Thoracic aorta endothelial cell (primary cell): Measurements from ENCODE around the gene DNAJB5. TPM values are rescaled to one million over a fixed set of nuclear protein-coding genes. Genes with fewer than 3 reads are reported as not detected.

ENCODE experiments used
- total RNA-seq: library from RNA; depleted of rRNA; stranded (reverse); fragments of >200 nt; gene quantifications from 2 replicates; pipeline ENCODE4 v1.2.3, GENCODE V29; 2012

The DNAJB5 gene
- 4.7 and 6.5 TPM in 2 replicates for total RNA-seq

DNA sequence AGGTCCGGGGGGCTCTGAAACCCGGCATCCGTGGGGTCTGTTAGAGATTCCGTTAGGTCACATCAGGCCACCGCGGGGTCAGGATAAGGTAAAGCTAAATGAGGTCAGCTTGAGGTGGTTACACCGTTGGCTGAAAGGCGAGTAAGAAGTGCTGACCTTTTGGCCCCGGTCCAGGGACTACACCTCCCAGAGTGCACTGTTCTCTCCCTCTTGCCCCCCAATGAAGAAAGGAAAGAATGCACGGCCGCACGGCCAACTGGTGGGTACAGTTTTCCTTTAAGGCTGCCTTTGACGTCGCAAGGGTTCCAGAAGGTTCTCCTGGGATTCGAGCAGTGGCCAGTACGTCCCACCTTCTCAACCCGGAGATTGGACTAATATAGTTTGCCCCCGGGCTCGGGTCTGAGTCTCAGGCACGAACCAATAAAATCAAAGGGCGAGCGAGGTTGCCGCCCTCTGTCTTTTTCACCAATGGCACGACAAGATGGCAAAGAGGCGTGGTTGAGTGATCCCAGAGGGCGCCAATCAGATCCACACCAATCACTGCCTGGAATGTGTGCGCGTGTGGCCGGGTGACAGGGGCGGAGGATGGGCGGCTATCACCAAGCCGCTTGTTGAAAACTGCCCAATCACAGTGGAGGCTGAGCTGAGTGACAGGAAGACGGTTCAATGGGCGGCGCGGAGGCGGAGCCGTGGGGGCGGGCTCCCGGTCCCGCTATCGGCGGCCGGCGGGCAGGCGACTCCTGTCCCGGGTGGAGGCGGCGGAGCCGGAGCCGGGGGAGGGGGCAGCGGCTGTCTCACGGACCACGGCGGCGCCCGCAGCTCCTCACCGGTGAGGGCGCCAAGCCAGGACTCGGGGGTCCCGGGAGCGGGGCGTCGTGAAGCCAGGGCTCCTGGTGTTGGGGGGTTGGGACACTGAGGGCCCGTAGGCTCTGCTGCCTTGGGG lies at the start of gene DNAJB5:
Gene DNAJB5, plus strand, starts transcription at position 743 of the 943 bp plus-strand sequence. CDS start 886 bp downstream, outside the sequence.

GRCh38 chr9:34957492-34958410 lies 31.8 kb upstream of the DNAJB5 start, which contains the start of gene PHF24:
Gene PHF24, plus strand, starts transcription at chr9:34958285. Its CDS starts 13,014 bp downstream, at chr9:34971299.

Other genes starting within 250 kb of the DNAJB5 start
- gene PHF24, start 31.5 kb upstream of the DNAJB5 start, total RNA-seq = not detected in 2 replicates
- 479 and 512 TPM in 2 replicates for gene VCP, start 82.9 kb downstream of the DNAJB5 start, total RNA-seq
- gene FANCG, start 90.2 kb downstream of the DNAJB5 start, total RNA-seq = 31.6 and 39.3 TPM in 2 replicates
- gene PIGO, start 106.8 kb downstream of the DNAJB5 start, total RNA-seq = 10.8 and 14.4 TPM in 2 replicates
- gene STOML2, start 113.4 kb downstream of the DNAJB5 start, total RNA-seq = 182 and 192 TPM in 2 replicates
- gene ATOSB, start 126.1 kb downstream of the DNAJB5 start, total RNA-seq = 29.8 and 33.2 TPM in 2 replicates
- gene UNC13B, start 172.3 kb downstream of the DNAJB5 start, total RNA-seq = 48.1 and 56.1 TPM in 2 replicates